MM.1S (cell line): Measurements from ENCODE around the gene PLPP6.

ENCODE experiments used
- DNase-seq: peaks from one replicate; pipeline ENCODE4 v3.0.0-alpha.2; 2015
- H2AFZ ChIP-seq: fragments of 300-600 bp; sonication (generic); 2 replicates; pipeline ENCODE4 v1.6.0; 2016; ENCODE audit warnings: antibody characterized with exemption, low read length
- H3F3A ChIP-seq: fragments of 300-600 bp; sonication (generic); 2 replicates; pipeline ENCODE4 v1.6.1; 2016; ENCODE audit warnings: mild to moderate bottlenecking, antibody characterized with exemption, low read length, moderate library complexity, mixed read lengths; ENCODE audit not compliant: insufficient read depth
- H3K27ac ChIP-seq: fragments of 300-600 bp; sonication (generic); 2 replicates; pipeline ENCODE4 v1.5.1; 2016; ENCODE audit warnings: mild to moderate bottlenecking, low read length
- H3K27me3 ChIP-seq: fragments of 300-600 bp; sonication (generic); replicated peaks from 2 replicates; pipeline ENCODE4 v1.6.0; 2016; ENCODE audit warnings: low read length; ENCODE audit not compliant: insufficient read depth
- H3K36me3 ChIP-seq: fragments of 300-600 bp; sonication (generic); replicated peaks from 2 replicates; pipeline ENCODE4 v1.6.1; 2016; ENCODE audit warnings: mild to moderate bottlenecking, low read length, mixed read lengths; ENCODE audit not compliant: insufficient read depth
- H3K4me1 ChIP-seq: fragments of 300-600 bp; sonication (generic); 2 replicates; pipeline ENCODE4 v1.6.1; 2016; ENCODE audit warnings: low read length, mixed read lengths
- H3K4me2 ChIP-seq: fragments of 300-600 bp; sonication (generic); 2 replicates; pipeline ENCODE4 v1.6.0; 2016; ENCODE audit warnings: low read depth, low read length
- H3K4me3 ChIP-seq: fragments of 300-600 bp; sonication (generic); 2 replicates; pipeline ENCODE4 v1.5.1; 2016; ENCODE audit warnings: low read length, mixed read lengths
- H3K79me2 ChIP-seq: fragments of 300-600 bp; sonication (generic); 2 replicates; pipeline ENCODE4 v1.6.1; 2016; ENCODE audit warnings: mixed run types, low read length, mixed read lengths
- H3K9ac ChIP-seq: fragments of 300-600 bp; sonication (generic); 2 replicates; pipeline ENCODE4 v1.6.1; 2016; ENCODE audit warnings: low read length, mixed read lengths
- H3K9me2 ChIP-seq: fragments of 300-600 bp; sonication (generic); replicated peaks from 2 replicates; pipeline ENCODE4 v1.6.1; 2016; ENCODE audit warnings: mild to moderate bottlenecking, low read length, mixed read lengths; ENCODE audit not compliant: insufficient read depth
- H3K9me3 ChIP-seq: fragments of 300-600 bp; sonication (generic); replicated peaks from 2 replicates; pipeline ENCODE4 v1.6.1; 2016; ENCODE audit warnings: mild to moderate bottlenecking, low read length, mixed read lengths; ENCODE audit not compliant: insufficient read depth
- H4K20me1 ChIP-seq: fragments of 300-600 bp; sonication (generic); 2 replicates; pipeline ENCODE4 v1.6.1; 2016; ENCODE audit warnings: mild to moderate bottlenecking, low read length, moderate library complexity, mixed read lengths; ENCODE audit not compliant: insufficient read depth
- CTCF ChIP-seq: fragments of 300-600 bp; sonication (generic); IDR thresholded peaks from 2 replicates; pipeline ENCODE4 v1.5.1; 2016; ENCODE audit warnings: antibody characterized with exemption, low read length, mixed read lengths
- EZH2 ChIP-seq: fragments of 300-600 bp; sonication (generic); optimal IDR thresholded peaks from 2 replicates; pipeline ENCODE3; 2017; ENCODE audit warnings: low read depth, mild to moderate bottlenecking, antibody characterized with exemption, low read length, mixed read lengths
- EZH2phosphoT487 ChIP-seq: fragments of 300-600 bp; sonication (generic); IDR thresholded peaks from 2 replicates; pipeline ENCODE4 v1.6.1; 2018; ENCODE audit warnings: antibody characterized with exemption, low read length

Gene PLPP6

GRCh38 chr9:4691795-4692194 lies 29.7 kb downstream of the PLPP6 start:
- Histone ChIP-seq H3K4me2 (no peak overlapping the region), H3K9me2 (no peaks in the 10 kb centered on the region), H2AFZ (no peak overlapping the region), H3K27me3 (no peaks in the 10 kb centered on the region), H3K9me3 (no peaks in the 10 kb centered on the region), H4K20me1 (no peaks in the 10 kb centered on the region; the same call in 1 of the 2 replicates), H3K4me1 (peaks cover 18% of the 10 kb centered on the region), H3K9ac (no peak overlapping the region), H3F3A (peaks cover 25% of the 10 kb centered on the region), H3K4me3 (no peak overlapping the region), H3K27ac (no peak overlapping the region), H3K79me2 (peaks cover 48% of the 10 kb centered on the region), H3K36me3 (no peaks in the 10 kb centered on the region; the same call in 1 of the 2 replicates)
- no peak for TF ChIP-seq EZH2
- no peak for TF ChIP-seq EZH2phosphoT487
- no peak for TF ChIP-seq CTCF
- DNase-seq = no peak

GRCh38 chr9:4700091-4700490 lies 38.0 kb downstream of the PLPP6 start:
- Histone ChIP-seq H3K9ac (no peak overlapping the region), H3K9me2 (no peaks in the 10 kb centered on the region), H3K9me3 (no peaks in the 10 kb centered on the region), H3F3A (no peaks in the 10 kb centered on the region), H3K36me3 (peaks cover 5% of the 10 kb centered on the region; the same call in 1 of the 2 replicates), H4K20me1 (no peaks in the 10 kb centered on the region), H3K27ac (no peak overlapping the region), H2AFZ (no peak overlapping the region), H3K4me2 (no peak overlapping the region), H3K27me3 (no peaks in the 10 kb centered on the region), H3K4me1 (no peaks in the 10 kb centered on the region), H3K79me2 (no peaks in the 10 kb centered on the region), H3K4me3 (no peak overlapping the region)
- DNase-seq = no peak
- no peak for TF ChIP-seq EZH2
- no peak for TF ChIP-seq CTCF

GRCh38 chr9:4700932-4701331 lies 38.8 kb downstream of the PLPP6 start:
- no peak overlapping the region for H3K4me2 ChIP-seq
- H3K27me3 ChIP-seq = no peaks in the 10 kb centered on the region
- no peak overlapping the region for H3K27ac ChIP-seq
- H3K9me2 ChIP-seq = no peaks in the 10 kb centered on the region
- no peak for TF ChIP-seq EZH2phosphoT487
- no peak for TF ChIP-seq CTCF
- no peak for TF ChIP-seq EZH2
- no peak overlapping the region for H3K4me3 ChIP-seq
- no peaks in the 10 kb centered on the region for H4K20me1 ChIP-seq
- H3K79me2 ChIP-seq = no peaks in the 10 kb centered on the region
- H2AFZ ChIP-seq = no peak overlapping the region
- DNase-seq = no peak
- no peaks in the 10 kb centered on the region for H3K4me1 ChIP-seq
- no peak overlapping the region for H3K9ac ChIP-seq
- H3F3A ChIP-seq = no peaks in the 10 kb centered on the region
- H3K9me3 ChIP-seq = no peaks in the 10 kb centered on the region
- peaks cover 5% of the 10 kb centered on the region; the same call in 1 of the 2 replicates for H3K36me3 ChIP-seq
